GM12878 (cell line): ENCODE data around the gene CEP295NL. TPM values are rescaled to one million over a fixed set of nuclear protein-coding genes. Genes with fewer than 3 reads are reported as not detected.
"Not testable (repeated sequence)": the region's sequence is repeated elsewhere in the genome, so short reads cannot be mapped to it uniquely, and the experiment has no call there.

Experiments
- ATAC-seq: fragments of 200-7000 bp; cut with Tn5 transposase; 3 replicates; pipeline ENCODE4 v1.9.1; 2020; ENCODE audit warnings: mild to moderate bottlenecking, moderate library complexity
- BruUV-seq: library from RNA; stranded (reverse); fragments of 400-500 nt; replicated peaks from 2 replicates; lab custom pipeline; 2021; lab: Mats Ljungman, UMichigan
- CTCF ChIA-PET: fragments of 300-600 bp; sonication (Branson Sonifier 250); formaldehyde crosslinking; extraction: SDS; loops from one replicate; lab custom pipeline; 2021; ENCODE audit warnings: inconsistent platforms; lab: Yijun Ruan, JAX
- POLR2A ChIA-PET: fragments of 350-600 bp; formaldehyde crosslinking; extraction: SDS; loops from one replicate; lab custom pipeline; 2021; ENCODE audit warnings: inconsistent platforms; lab: Charles Lee
- RAD21 ChIA-PET: fragments of 300-600 bp; sonication (Branson Sonifier 250); formaldehyde crosslinking; loops from one replicate; lab custom pipeline; 2023; ENCODE audit warnings: antibody characterized with exemption; ENCODE audit not compliant: unreplicated experiment; lab: Charles Lee
- SMC1A ChIA-PET: fragments of 300-600 bp; sonication (Branson Sonifier 250); formaldehyde crosslinking; loops from one replicate; lab custom pipeline; 2023; ENCODE audit not compliant: unreplicated experiment, uncharacterized antibody; lab: Charles Lee
- DNase-seq: peaks from one replicate; pipeline ENCODE4 v3.0.0-alpha.2; 2011; ENCODE audit warnings: low read depth, low spot score
- FAIRE-seq: peaks from 3 replicates; lab custom pipeline; 2011; peaks lifted over from hg19 to GRCh38; lab: Jason Lieb, UNC
- H2AFZ ChIP-seq: 2 replicates; pipeline ENCODE4 v1.6.0; 2011; ENCODE audit warnings: low read depth, low read length, control low read depth; ENCODE audit not compliant: control insufficient read depth
- H3K27ac ChIP-seq: 2 replicates; pipeline ENCODE4 v1.5.1; 2011; ENCODE audit warnings: control low read depth; ENCODE audit not compliant: control insufficient read depth, insufficient read depth
- H3K27me3 ChIP-seq, 2 experiments: replicated peaks in 1 of 2; 2 replicates each; pipeline versions ENCODE4 v1.6.0 to v1.6.1; 2011; ENCODE audit warnings: low read length in 1 of 2; ENCODE audit not compliant: control insufficient read depth in 2 of 2, insufficient read depth in 2 of 2
- H3K36me3 ChIP-seq, 2 experiments: 2 replicates each; pipeline ENCODE4 v1.5.1; 2011; ENCODE audit warnings: low read length in 1 of 2; ENCODE audit not compliant: control insufficient read depth in 2 of 2, insufficient read depth in 2 of 2
- H3K4me1 ChIP-seq: 2 replicates; pipeline ENCODE4 v1.6.1; 2011; ENCODE audit warnings: mild to moderate bottlenecking, low read length, moderate library complexity, mixed read lengths; ENCODE audit not compliant: control insufficient read depth, insufficient read depth
- H3K4me2 ChIP-seq: 2 replicates; pipeline ENCODE4 v1.6.0; 2011; ENCODE audit warnings: control low read depth; ENCODE audit not compliant: control insufficient read depth, insufficient read depth
- H3K4me3 ChIP-seq: fragments of 200-600 bp; sonication (generic); 2 replicates; pipeline ENCODE4 v1.5.1; 2016
- H3K79me2 ChIP-seq: 2 replicates; pipeline ENCODE4 v1.6.0; 2011; ENCODE audit warnings: low read length; ENCODE audit not compliant: control insufficient read depth, insufficient read depth
- H3K9ac ChIP-seq: 2 replicates; pipeline ENCODE4 v1.8.0; 2011; ENCODE audit warnings: low read length, control low read depth, mixed read lengths; ENCODE audit not compliant: control insufficient read depth, insufficient read depth
- H3K9me3 ChIP-seq: replicated peaks from 3 replicates; pipeline ENCODE4 v1.5.1; 2011; ENCODE audit warnings: mild to moderate bottlenecking, low read length; ENCODE audit not compliant: control insufficient read depth, insufficient read depth
- H4K20me1 ChIP-seq: 2 replicates; pipeline ENCODE4 v1.6.0; 2011; ENCODE audit not compliant: control insufficient read depth, insufficient read depth
- IKZF2 ChIP-seq, 2 experiments: fragments of 450-650 bp; IDR thresholded peaks; 2 replicates each; pipeline ENCODE4 v1.6.1; 2017; ENCODE audit warnings: mild to moderate bottlenecking in 2 of 2, moderate library complexity in 2 of 2
- MYC ChIP-seq: IDR thresholded peaks from 2 replicates; pipeline ENCODE4 v1.6.1; 2011; ENCODE audit warnings: mild to moderate bottlenecking, low read length, moderate library complexity, inconsistent platforms; ENCODE audit not compliant: insufficient read depth, insufficient replicate concordance, insufficient read length, severe bottlenecking
- SPI1 ChIP-seq: IDR thresholded peaks from 2 replicates; pipeline ENCODE4 v1.6.1; 2011; ENCODE audit warnings: low read depth, mild to moderate bottlenecking, low read length, moderate library complexity, borderline replicate concordance; ENCODE audit not compliant: insufficient read depth
- ZZZ3 ChIP-seq: IDR thresholded peaks from 2 replicates; pipeline ENCODE4 v1.6.1; 2011; ENCODE audit warnings: low read depth; ENCODE audit not compliant: control insufficient read depth, insufficient read length
- WGBS: methylation state at CpG from one replicate; pipeline ENCODE4 v1.1.6; 2016; ENCODE audit warnings: low lambda C conversion rate; ENCODE audit not compliant: insufficient replicate concordance, insufficient coverage; ENCODE audit errors: missing lambda C conversion rate; 5-methylcytosine and 5-hydroxymethylcytosine counted together
- in situ Hi-C: fragments of 300-500 bp; cut with MboI; formaldehyde crosslinking; loops from 9 replicates; pipeline ENCODE4 v1.14.3; 2018; ENCODE audit warnings: mixed read lengths
- intact Hi-C: fragments of 100-400 bp; cut with micrococcal nuclease; formaldehyde crosslinking; loops from one replicate; pipeline ENCODE4 v1.14.2; 2022; ENCODE audit not compliant: unreplicated experiment
- polyA plus RNA-seq, 11 experiments: library from polyadenylated mRNA; depleted of rRNA in 4 of 11; unstranded in 6 of 11; stranded (reverse) in 5 of 11; fragments of >200 nt; fragmentation: Nextera tagmentation in 4 of 11; fragmentation: Illumina TruSeq in 1 of 11; extraction: Ambion mirVana in 4 of 11; extraction: Trizol in 1 of 11; gene quantifications; 1 replicate in 1 of 11; 2 replicates in 10 of 11; pipeline versions ENCODE4 v1.2.1 to v1.2.3, GENCODE V29; 2011 to 2016; ENCODE audit warnings: inconsistent platforms in 2 of 11, missing spikeins in 2 of 11, low read depth in 1 of 11
- total RNA-seq, 4 experiments: library from RNA; depleted of rRNA in 3 of 4; stranded (reverse); fragments of >200 nt in 3 of 4; fragmentation: Illumina TruSeq in 1 of 4; extraction: Trizol in 1 of 4; gene quantifications; 2 replicates each; pipeline versions ENCODE4 v1.2.1 to v1.2.3, GENCODE V29; 2013 to 2021

The CEP295NL gene
- total and polyA plus RNA-seq, 10 of the 15 experiments (the other 5 are each of a cell fraction or from before 2014, with no cell fraction given) = not detected

DNA sequence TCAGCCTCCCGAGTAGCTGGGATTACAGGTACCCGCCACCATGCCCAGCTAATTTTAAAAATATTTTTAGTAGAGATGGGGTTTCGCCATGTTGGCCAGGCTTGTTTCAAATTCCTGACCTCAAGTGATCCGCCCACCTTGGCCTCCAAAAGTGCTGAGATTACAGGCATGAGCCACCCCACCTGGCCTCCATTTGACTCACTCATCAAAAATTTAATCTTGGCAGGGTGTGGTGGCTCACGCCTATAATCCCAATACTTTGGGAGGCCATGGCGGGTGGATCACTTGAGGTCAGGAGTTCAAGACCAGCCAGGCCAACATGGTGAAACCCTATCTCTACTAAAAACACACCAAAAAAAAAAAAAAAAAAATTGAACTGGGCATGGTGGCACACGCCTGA lies 8.5 kb upstream of the CEP295NL start:
- ATAC-seq, RAD21 ChIA-PET, H3K36me3 ChIP-seq, in situ Hi-C loops, H3K27me3 ChIP-seq, H4K20me1 ChIP-seq, POLR2A ChIA-PET, DNase-seq, H3K27ac ChIP-seq, H3K9ac ChIP-seq, SMC1A ChIA-PET, FAIRE-seq, H3K4me3 ChIP-seq, H3K4me1 ChIP-seq, H3K4me2 ChIP-seq, H2AFZ ChIP-seq, intact Hi-C loops, BruUV-seq, H3K79me2 ChIP-seq, H3K9me3 ChIP-seq: not testable (repeated sequence)
- 41% methylated on average over 7 of the region's 7 CpGs for WGBS
- CTCF ChIA-PET = interaction anchor here (1.2 kb wide), 1 partner anchor 37 kb away, joined by 3 read pairs; no protein-coding TSS in a partner anchor

DNA sequence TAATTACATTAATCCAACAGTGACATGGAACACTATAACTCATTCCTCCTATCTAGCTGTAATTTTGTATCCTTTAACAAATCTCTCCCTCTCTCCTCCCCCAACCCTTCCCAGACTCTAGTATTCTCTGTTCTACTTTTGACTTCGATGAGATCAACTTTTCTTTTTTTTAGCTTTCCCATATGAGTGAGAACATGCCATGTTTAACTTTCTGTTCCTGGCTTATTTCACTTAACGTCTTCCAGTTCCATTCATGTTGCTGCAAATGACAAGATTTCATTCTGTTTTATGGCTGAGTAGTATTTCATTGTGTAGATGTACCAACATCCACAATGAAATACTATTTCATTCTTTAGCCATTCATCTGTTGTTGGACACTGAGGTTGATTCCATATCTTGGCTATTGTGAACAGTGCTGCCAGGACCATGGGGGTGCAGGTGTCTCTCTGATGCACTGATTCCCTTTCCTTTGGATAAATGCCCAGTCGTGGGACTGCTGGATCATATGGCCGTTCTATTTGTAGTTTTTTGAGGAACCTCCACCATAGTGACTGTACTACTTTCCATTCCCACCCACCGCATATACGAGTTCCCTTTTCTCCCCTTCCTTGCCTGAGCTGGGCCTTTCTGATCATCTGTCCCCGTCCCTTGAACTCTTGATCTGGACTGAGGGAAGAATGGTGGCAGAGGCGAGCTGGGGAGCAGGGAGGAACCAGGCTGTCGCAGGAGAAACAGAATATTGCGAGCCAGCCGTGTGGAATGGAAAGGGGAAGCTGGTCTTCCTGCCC lies 7.7 kb upstream of the CEP295NL start:
- TF ChIP-seq SPI1 (0 out of 2 replicates have a peak, but pooled peaks have one; percentile 2), IKZF2 (IDR thresholded peaks at IDR 0.05) (no peak), ZZZ3 (no peak), MYC (no peak)
- POLR2A ChIA-PET = interaction anchor here (0.5 kb wide), 1 partner anchor 34 kb away, joined by 4 read pairs; no protein-coding TSS in a partner anchor
- FAIRE-seq = no peak
- H3K9ac ChIP-seq = no peak overlapping the region
- no peaks in the 10 kb centered on the region for H4K20me1 ChIP-seq
- no peaks in the 10 kb centered on the region for H3K9me3 ChIP-seq
- H3K27ac ChIP-seq = no peak overlapping the region
- BruUV-seq = no TSS peak
- H3K79me2 ChIP-seq = no peaks in the 10 kb centered on the region
- no peak for ATAC-seq
- H3K36me3 ChIP-seq = no peaks in the 10 kb centered on the region
- H3K4me3 ChIP-seq = no peak overlapping the region
- H3K27me3 ChIP-seq = no peaks in the 10 kb centered on the region; a peak in 2 of 4 replicates
- DNase-seq = no peak
- SMC1A ChIA-PET = no interaction called here
- WGBS = 16% methylated on average over 11 of the region's 11 CpGs
- CTCF ChIA-PET = interaction anchor here (1.2 kb wide), 1 partner anchor 36 kb away, joined by 3 read pairs; no protein-coding TSS in a partner anchor
- intact Hi-C loops (no loop called here), in situ Hi-C loops (no loop called here)
- RAD21 ChIA-PET = no interaction called here
- H3K4me1 ChIP-seq = no peaks in the 10 kb centered on the region
- H2AFZ ChIP-seq = no peak overlapping the region
- no peak overlapping the region for H3K4me2 ChIP-seq
